ENCODE results near the gene HEMGN. TPM values are rescaled to one million over a fixed set of nuclear protein-coding genes. Genes with fewer than 3 reads are reported as not detected.

Gene HEMGN
- total and polyA plus RNA-seq, 2 donors (not counting 1 experiment from before 2014, with no cell fraction given), result 0.06 TPM; not detected in 1

GRCh38 chr9:97923529-97924108, 14.4 kb downstream of the HEMGN start:
- intact Hi-C loops (cut with micrococcal nuclease), result loop anchor here (1.0 to 5.0 kb wide), 12 partner anchors 31 to 1506 kb away; partner anchors contain the start of genes ANKS6, CORO2A, FOXE1 and TDRD7
- H3K4me1 ChIP-seq (ENCODE audit: control insufficient read depth in 2 of 2, insufficient read depth in 2 of 2, low read length in 2 of 2), result peaks cover 26 to 32% of the 10 kb centered on the region in 2 donors
- peaks cover under 1% of the 10 kb centered on the region for H3K27me3 Mint-ChIP-seq
- no peaks in the 10 kb centered on the region for H3K27me3 ChIP-seq (replicated peaks in 1 of 4; ENCODE audit: control extremely low read depth in 1 of 4, control insufficient read depth in 3 of 4, insufficient read depth in 4 of 4, low read length in 3 of 4)
- no peaks in the 10 kb centered on the region for H3K9me3 Mint-ChIP-seq (ENCODE audit: insufficient read depth)
- H3K4me1 Mint-ChIP-seq, result peaks cover 53% of the 10 kb centered on the region
- TF ChIP-seq EZH2 (IDR thresholded peaks at IDR 0.05; ENCODE audit: borderline replicate concordance, insufficient read depth, low read depth, low read length, poor library complexity, severe bottlenecking) (no peak), CTCF (IDR thresholded peaks at IDR 0.05) (peak; percentile 96)
- H3K79me2 ChIP-seq (ENCODE audit: control insufficient read depth, insufficient read depth, low read length), result peaks cover 29% of the 10 kb centered on the region
- H3K4me3 Mint-ChIP-seq, result peak overlapping the region; percentile 87
- H3K9ac ChIP-seq (ENCODE audit: low read length), result peak overlapping the region; percentile 94
- ATAC-seq (ENCODE audit: low read depth), result peak; percentile 35
- H3K9me3 ChIP-seq (ENCODE audit: control extremely low read depth in 1 of 3, control insufficient read depth in 2 of 3, insufficient read depth in 1 of 3, low read length in 2 of 3), result no peaks in the 10 kb centered on the region
- peak overlapping the region; percentile 2 to 99 for H3K27ac ChIP-seq (ENCODE audit: low read length in 2 of 2)
- H4K20me1 ChIP-seq (ENCODE audit: control insufficient read depth, insufficient read depth, low read length, poor library complexity, severe bottlenecking), result no peaks in the 10 kb centered on the region
- CTCF ChIA-PET, result interaction anchor here (0.6 to 4.1 kb wide), 34 partner anchors 9 to 1898 kb away, joined by 3 to 50 read pairs (median 4); partner anchors contain the start of genes ANP32B, NANS and TBC1D2
- POLR2A ChIA-PET, result interaction anchor here (0.7 to 2.9 kb wide), 3 partner anchors 35 to 226 kb away, joined by 4 to 40 read pairs (median 13); partner anchors contain the start of gene ANP32B
- H3K36me3 ChIP-seq (replicated peaks in 1 of 2; ENCODE audit: control extremely low read depth in 1 of 2, control insufficient read depth in 1 of 2, extremely low read depth in 1 of 2, insufficient read depth in 2 of 2, low read length in 1 of 2), result no peaks in the 10 kb centered on the region
- peak overlapping the region; percentile 92 for H3K27ac Mint-ChIP-seq
- H3K4me2 ChIP-seq (replicated peaks; ENCODE audit: low read depth, low read length, poor library complexity, severe bottlenecking), result peak overlapping the region; percentile 82
- peak overlapping the region; percentile 53 for H2AFZ ChIP-seq (ENCODE audit: insufficient read depth, low read depth, low read length, poor library complexity, severe bottlenecking)
- H3K4me3 ChIP-seq (ENCODE audit: control extremely low read depth in 1 of 5, extremely low read depth in 1 of 5, insufficient read depth in 1 of 5, low read depth in 2 of 5, low read length in 4 of 5), result peak overlapping the region in 4 of 5 experiments; percentile 18 to 89 (median 36)
- WGBS (ENCODE audit: insufficient coverage), result no CpG with 5 or more reads among the region's 8 CpGs
- peak; percentile 86 for DNase-seq
